HepG2 (cell line): ENCODE measurements around the gene RING1. TPM values are rescaled to one million over a fixed set of nuclear protein-coding genes. Genes with fewer than 3 reads are reported as not detected.
A peak's percentile ranks its signal among the peaks of the same experiment; 100 is the strongest.

Source experiments
- ATRX ChIP-seq: sonication (generic); formaldehyde crosslinking; IDR thresholded peaks from 2 replicates; pipeline ENCODE4 v1.4.0; 2020; ENCODE audit warnings: missing genetic modification reagents, borderline replicate concordance
- CBX5 ChIP-seq: sonication (generic); formaldehyde crosslinking; IDR thresholded peaks from 2 replicates; pipeline ENCODE4 v1.4.0; 2020; ENCODE audit warnings: missing genetic modification reagents, borderline replicate concordance
- HNRNPH1 ChIP-seq: fragments of 200-400 bp; formaldehyde crosslinking; optimal IDR thresholded peaks from 2 replicates; pipeline ENCODE3; 2017; ENCODE audit warnings: mild to moderate bottlenecking, low read depth, low read length
- JDP2 ChIP-seq: sonication (generic); formaldehyde crosslinking; IDR thresholded peaks from 2 replicates; pipeline ENCODE4 v1.8.1; 2022; ENCODE audit warnings: missing genetic modification reagents, borderline replicate concordance
- KAT8 ChIP-seq: IDR thresholded peaks from 2 replicates; pipeline ENCODE4 v1.6.1; 2016; ENCODE audit warnings: missing genetic modification reagents, missing compliant biosample characterization
- MBNL3 ChIP-seq: fragments of 250-450 bp; sonication (Bioruptor Pico); conservative IDR thresholded peaks from 2 replicates; pipeline ENCODE4 v1.8.0; 2022; ENCODE audit warnings: mild to moderate bottlenecking, inconsistent platforms
- NFYB ChIP-seq: sonication (generic); formaldehyde crosslinking; IDR thresholded peaks from 2 replicates; pipeline ENCODE4 v1.4.0; 2020; ENCODE audit warnings: missing genetic modification reagents
- SRF ChIP-seq: IDR thresholded peaks from 2 replicates; pipeline ENCODE4 v1.6.1; 2011; ENCODE audit warnings: mild to moderate bottlenecking, low read depth, low read length, moderate library complexity
- ZFP36L1 ChIP-seq: sonication (generic); formaldehyde crosslinking; IDR thresholded peaks from 2 replicates; pipeline ENCODE4 v1.8.0; 2022; ENCODE audit warnings: mild to moderate bottlenecking, missing genetic modification reagents, moderate library complexity
- ZNF292 ChIP-seq: sonication (generic); formaldehyde crosslinking; IDR thresholded peaks from 2 replicates; pipeline ENCODE4 v1.8.1; 2022; ENCODE audit warnings: mild to moderate bottlenecking, low read depth, missing genetic modification reagents, borderline replicate concordance
- ZNF510 ChIP-seq: sonication (generic); formaldehyde crosslinking; IDR thresholded peaks from 2 replicates; pipeline ENCODE4 v1.4.0; 2020; ENCODE audit warnings: low read depth, mild to moderate bottlenecking, missing genetic modification reagents
- ZNF713 ChIP-seq: sonication (generic); formaldehyde crosslinking; IDR thresholded peaks from 2 replicates; pipeline ENCODE4 v1.4.0; 2020; ENCODE audit warnings: mild to moderate bottlenecking, missing genetic modification reagents
- ZSCAN29 ChIP-seq: sonication (generic); formaldehyde crosslinking; conservative IDR thresholded peaks from 2 replicates; pipeline ENCODE4 v1.4.0; 2020; ENCODE audit warnings: mild to moderate bottlenecking, missing genetic modification reagents
- polyA plus RNA-seq, 8 experiments: library from polyadenylated mRNA; depleted of rRNA in 3 of 8; stranded (reverse) in 7 of 8; unstranded in 1 of 8; fragments of >200 nt; fragmentation: Illumina TruSeq in 4 of 8; extraction: Trizol in 4 of 8; gene quantifications; 2 replicates each; pipeline versions ENCODE4 v1.2.1 to v1.2.3, GENCODE V29; 2011 to 2016; ENCODE audit warnings: low read depth in 4 of 8, missing spikeins in 1 of 8, mixed read lengths in 1 of 8; ENCODE audit not compliant: insufficient read depth in 1 of 8
- total RNA-seq, 5 experiments: library from RNA; depleted of rRNA; stranded (reverse); fragments of >200 nt; fragmentation: Illumina TruSeq; extraction: Trizol; gene quantifications; 2 replicates each; pipeline ENCODE4 v1.2.3, GENCODE V29; 2016; ENCODE audit warnings: low read depth in 1 of 5
- TF ChIP-seq, protein P1 (sequence below), 2 experiments: fragments of 450-650 bp in 1 of 2; sonication (generic) in 1 of 2; formaldehyde crosslinking in 1 of 2; IDR thresholded peaks; 2 replicates each; pipeline versions ENCODE4 v1.6.1 to v1.8.0; 2016 to 2022; ENCODE audit warnings: antibody characterized with exemption in 1 of 2, mild to moderate bottlenecking in 1 of 2, missing genetic modification reagents in 1 of 2
- TF ChIP-seq, protein P2 (sequence below): IDR thresholded peaks from 2 replicates; pipeline ENCODE4 v1.6.1; 2016; ENCODE audit warnings: mild to moderate bottlenecking, missing biosample characterization, missing genetic modification reagents
- TF ChIP-seq, protein P3 (sequence below): sonication (generic); formaldehyde crosslinking; IDR thresholded peaks from 2 replicates; pipeline ENCODE4 v1.8.0; 2022; ENCODE audit warnings: missing genetic modification reagents, low read depth, mild to moderate bottlenecking, borderline replicate concordance
- TF ChIP-seq, protein P4 (sequence below): IDR thresholded peaks from 2 replicates; pipeline ENCODE4 v1.6.1; 2016; ENCODE audit warnings: missing genetic modification reagents, missing compliant biosample characterization

Gene RING1
- total and polyA plus RNA-seq, 2 of the 13 experiments (the other 11 are each of a cell fraction or from before 2014, with no cell fraction given): 23.9 to 33.6 TPM

DNA sequence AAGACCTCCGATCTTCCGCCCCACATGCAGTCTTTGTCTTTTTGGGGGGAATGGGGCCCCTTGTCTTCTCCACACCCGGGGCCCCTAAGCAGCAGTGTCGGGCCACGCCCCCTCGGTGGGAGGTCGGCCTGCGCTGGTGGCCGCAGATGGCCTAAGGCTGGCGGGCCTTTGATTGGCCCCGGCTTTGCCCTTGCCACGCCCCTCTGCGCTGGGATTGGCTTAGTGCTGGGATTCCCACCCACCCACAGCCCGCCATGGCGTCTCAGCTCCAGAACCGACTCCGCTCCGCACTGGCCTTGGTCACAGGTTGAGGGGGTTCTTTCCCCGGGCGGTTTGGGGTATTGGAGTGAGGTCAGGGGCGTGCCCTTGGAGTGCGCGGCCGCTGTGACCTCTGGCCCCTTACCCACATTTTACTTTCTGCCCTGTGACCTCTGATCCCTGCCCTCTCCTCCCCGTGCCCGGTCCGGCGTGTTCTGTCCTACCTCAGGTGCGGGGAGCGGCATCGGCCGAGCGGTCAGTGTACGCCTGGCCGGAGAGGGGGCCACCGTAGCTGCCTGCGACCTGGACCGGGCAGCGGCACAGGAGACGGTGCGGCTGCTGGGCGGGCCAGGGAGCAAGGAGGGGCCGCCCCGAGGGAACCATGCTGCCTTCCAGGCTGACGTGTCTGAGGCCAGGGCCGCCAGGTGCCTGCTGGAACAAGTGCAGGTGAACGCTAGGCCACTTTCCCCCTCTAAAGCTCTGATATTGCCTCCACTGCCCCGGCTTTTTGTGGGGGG, 3.7 kb upstream of the RING1 start, which contains the start of gene HSD17B8 (continued):
- TF ChIP-seq, protein P1, sequence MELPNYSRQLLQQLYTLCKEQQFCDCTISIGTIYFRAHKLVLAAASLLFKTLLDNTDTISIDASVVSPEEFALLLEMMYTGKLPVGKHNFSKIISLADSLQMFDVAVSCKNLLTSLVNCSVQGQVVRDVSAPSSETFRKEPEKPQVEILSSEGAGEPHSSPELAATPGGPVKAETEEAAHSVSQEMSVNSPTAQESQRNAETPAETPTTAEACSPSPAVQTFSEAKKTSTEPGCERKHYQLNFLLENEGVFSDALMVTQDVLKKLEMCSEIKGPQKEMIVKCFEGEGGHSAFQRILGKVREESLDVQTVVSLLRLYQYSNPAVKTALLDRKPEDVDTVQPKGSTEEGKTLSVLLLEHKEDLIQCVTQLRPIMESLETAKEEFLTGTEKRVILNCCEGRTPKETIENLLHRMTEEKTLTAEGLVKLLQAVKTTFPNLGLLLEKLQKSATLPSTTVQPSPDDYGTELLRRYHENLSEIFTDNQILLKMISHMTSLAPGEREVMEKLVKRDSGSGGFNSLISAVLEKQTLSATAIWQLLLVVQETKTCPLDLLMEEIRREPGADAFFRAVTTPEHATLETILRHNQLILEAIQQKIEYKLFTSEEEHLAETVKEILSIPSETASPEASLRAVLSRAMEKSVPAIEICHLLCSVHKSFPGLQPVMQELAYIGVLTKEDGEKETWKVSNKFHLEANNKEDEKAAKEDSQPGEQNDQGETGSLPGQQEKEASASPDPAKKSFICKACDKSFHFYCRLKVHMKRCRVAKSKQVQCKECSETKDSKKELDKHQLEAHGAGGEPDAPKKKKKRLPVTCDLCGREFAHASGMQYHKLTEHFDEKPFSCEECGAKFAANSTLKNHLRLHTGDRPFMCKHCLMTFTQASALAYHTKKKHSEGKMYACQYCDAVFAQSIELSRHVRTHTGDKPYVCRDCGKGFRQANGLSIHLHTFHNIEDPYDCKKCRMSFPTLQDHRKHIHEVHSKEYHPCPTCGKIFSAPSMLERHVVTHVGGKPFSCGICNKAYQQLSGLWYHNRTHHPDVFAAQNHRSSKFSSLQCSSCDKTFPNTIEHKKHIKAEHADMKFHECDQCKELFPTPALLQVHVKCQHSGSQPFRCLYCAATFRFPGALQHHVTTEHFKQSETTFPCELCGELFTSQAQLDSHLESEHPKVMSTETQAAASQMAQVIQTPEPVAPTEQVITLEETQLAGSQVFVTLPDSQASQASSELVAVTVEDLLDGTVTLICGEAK (IDR thresholded peaks at IDR 0.05): no peak
- TF ChIP-seq, protein P1 (CRISPR knock-in tag; IDR thresholded peaks at IDR 0.05): no peak
- no peak for TF ChIP-seq ZNF292 (CRISPR knock-in tag)
- no peak for TF ChIP-seq CBX5 (CRISPR knock-in tag)
- TF ChIP-seq MBNL3 (CRISPR knock-in tag): no peak
- TF ChIP-seq ZNF713: peak; percentile 84; the same call in 1 of the 2 replicates
- TF ChIP-seq, protein P2, sequence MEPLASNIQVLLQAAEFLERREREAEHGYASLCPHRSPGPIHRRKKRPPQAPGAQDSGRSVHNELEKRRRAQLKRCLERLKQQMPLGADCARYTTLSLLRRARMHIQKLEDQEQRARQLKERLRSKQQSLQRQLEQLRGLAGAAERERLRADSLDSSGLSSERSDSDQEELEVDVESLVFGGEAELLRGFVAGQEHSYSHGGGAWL (CRISPR knock-in tag): peak; percentile 70; the same call in 1 of the 2 replicates
- no peak for TF ChIP-seq JDP2 (CRISPR knock-in tag)
- TF ChIP-seq KAT8: peak; percentile 76
- TF ChIP-seq, protein P3, sequence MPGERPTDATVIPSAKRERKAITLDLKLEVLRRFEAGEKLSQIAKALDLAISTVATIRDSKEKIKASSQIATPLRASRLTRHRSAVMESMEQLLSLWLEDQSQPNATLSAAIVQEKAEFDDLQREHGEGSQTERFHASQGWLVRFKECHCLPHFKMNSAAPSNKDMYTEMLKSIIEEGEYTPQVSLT (CRISPR knock-in tag): no peak
- peak; percentile 86 for TF ChIP-seq HNRNPH1
- TF ChIP-seq ZSCAN29 (CRISPR knock-in tag): peak; percentile 79
- TF ChIP-seq, protein P4, sequence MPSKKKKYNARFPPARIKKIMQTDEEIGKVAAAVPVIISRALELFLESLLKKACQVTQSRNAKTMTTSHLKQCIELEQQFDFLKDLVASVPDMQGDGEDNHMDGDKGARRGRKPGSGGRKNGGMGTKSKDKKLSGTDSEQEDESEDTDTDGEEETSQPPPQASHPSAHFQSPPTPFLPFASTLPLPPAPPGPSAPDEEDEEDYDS: peak; percentile 78
- 0 out of 2 replicates have a peak, but pooled peaks have one; percentile 76 for TF ChIP-seq ZNF510 (CRISPR knock-in tag)
- TF ChIP-seq ZFP36L1 (CRISPR knock-in tag): peak; percentile 67; the same call in 1 of the 2 replicates
- no peak for TF ChIP-seq SRF
- TF ChIP-seq NFYB (CRISPR knock-in tag): peak; percentile 93
- TF ChIP-seq ATRX (CRISPR knock-in tag): no peak
